C4-2B (cell line): ENCODE measurements around the gene AHDC1.
"Not testable (repeated sequence)": the region's sequence is repeated elsewhere in the genome, so short reads cannot be mapped to it uniquely, and the experiment has no call there.

Experiments used
- ZFX ChIP-seq: fragments of 450-650 bp; IDR thresholded peaks from 2 replicates; pipeline ENCODE4 v1.6.1; 2017
- TF ChIP-seq, protein P1 (sequence below): fragments of 450-650 bp; conservative IDR thresholded peaks from 2 replicates; pipeline ENCODE4 v1.5.1; 2017; ENCODE audit warnings: mild to moderate bottlenecking

- TF ChIP-seq, protein P1, sequence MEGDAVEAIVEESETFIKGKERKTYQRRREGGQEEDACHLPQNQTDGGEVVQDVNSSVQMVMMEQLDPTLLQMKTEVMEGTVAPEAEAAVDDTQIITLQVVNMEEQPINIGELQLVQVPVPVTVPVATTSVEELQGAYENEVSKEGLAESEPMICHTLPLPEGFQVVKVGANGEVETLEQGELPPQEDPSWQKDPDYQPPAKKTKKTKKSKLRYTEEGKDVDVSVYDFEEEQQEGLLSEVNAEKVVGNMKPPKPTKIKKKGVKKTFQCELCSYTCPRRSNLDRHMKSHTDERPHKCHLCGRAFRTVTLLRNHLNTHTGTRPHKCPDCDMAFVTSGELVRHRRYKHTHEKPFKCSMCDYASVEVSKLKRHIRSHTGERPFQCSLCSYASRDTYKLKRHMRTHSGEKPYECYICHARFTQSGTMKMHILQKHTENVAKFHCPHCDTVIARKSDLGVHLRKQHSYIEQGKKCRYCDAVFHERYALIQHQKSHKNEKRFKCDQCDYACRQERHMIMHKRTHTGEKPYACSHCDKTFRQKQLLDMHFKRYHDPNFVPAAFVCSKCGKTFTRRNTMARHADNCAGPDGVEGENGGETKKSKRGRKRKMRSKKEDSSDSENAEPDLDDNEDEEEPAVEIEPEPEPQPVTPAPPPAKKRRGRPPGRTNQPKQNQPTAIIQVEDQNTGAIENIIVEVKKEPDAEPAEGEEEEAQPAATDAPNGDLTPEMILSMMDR, result not testable (repeated sequence)
- not testable (repeated sequence) for TF ChIP-seq ZFX
Observed at GRCh38 chr1:27627733-27628132, 23.8 kb upstream of the AHDC1 start.
